SJSA1 (cell line): ENCODE data around the gene MVB12A. TPM values are rescaled to one million over a fixed set of nuclear protein-coding genes. Genes with fewer than 3 reads are reported as not detected.

Source experiments
- total RNA-seq: library from RNA; depleted of rRNA; stranded (reverse); fragments of >200 nt; shearing (Covaris generic); gene quantifications from 2 replicates; pipeline ENCODE4 v1.2.3, GENCODE V29; 2014; rRNA removed

MVB12A gene
- total RNA-seq, 1 experiment from 2014 or later = 67.9 TPM

Other genes starting within 250 kb of the MVB12A start
- gene USE1, start 204.7 kb upstream of the MVB12A start, total RNA-seq = 23.1 and 38.4 TPM in 2 replicates
- 10.6 TPM in 1 of 2 replicates, not detected in the other for gene OCEL1, start 193.8 kb upstream of the MVB12A start, total RNA-seq
- gene NR2F6, start 174.1 kb upstream of the MVB12A start, total RNA-seq = 55.1 and 64.8 TPM in 2 replicates
- not detected in 2 replicates for gene USHBP1, start 155.3 kb upstream of the MVB12A start, total RNA-seq
- gene BABAM1, start 152.6 kb upstream of the MVB12A start, total RNA-seq = 138 and 146 TPM in 2 replicates
- gene ANKLE1, start 138.1 kb upstream of the MVB12A start, total RNA-seq = 0.16 TPM in 1 of 2 replicates, not detected in the other
- gene ABHD8, start 116.6 kb upstream of the MVB12A start, total RNA-seq = 2.3 and 5.2 TPM in 2 replicates
- gene MRPL34, start 114.2 kb upstream of the MVB12A start, total RNA-seq = 35.1 and 69.4 TPM in 2 replicates
- 74.7 and 107 TPM in 2 replicates for gene DDA1, start 110.5 kb upstream of the MVB12A start, total RNA-seq
- gene ANO8, start 85.2 kb upstream of the MVB12A start, total RNA-seq = 2.9 and 5.3 TPM in 2 replicates
- gene GTPBP3, start 82.5 kb upstream of the MVB12A start, total RNA-seq = 19.5 and 31.6 TPM in 2 replicates
- gene PLVAP, start 42.7 kb upstream of the MVB12A start, total RNA-seq = not detected in 2 replicates
- not detected in 2 replicates for gene CCDC194, start 25.9 kb upstream of the MVB12A start, total RNA-seq
- gene BST2, start 14.4 kb upstream of the MVB12A start, total RNA-seq = 0.45 and 3.8 TPM in 2 replicates
- not detected in 2 replicates for gene TMEM221, start 28.6 kb downstream of the MVB12A start, total RNA-seq
- not detected in 2 replicates for gene NXNL1, start 40.9 kb downstream of the MVB12A start, total RNA-seq
- 4.0 and 4.8 TPM in 2 replicates for gene SLC27A1, start 50.5 kb downstream of the MVB12A start, total RNA-seq
- 51.5 and 58.5 TPM in 2 replicates for gene PGLS, start 91.6 kb downstream of the MVB12A start, total RNA-seq
- 73.9 and 114 TPM in 2 replicates for gene COLGALT1, start 135.6 kb downstream of the MVB12A start, total RNA-seq